ENCODE data around the gene CALU. TPM values are rescaled to one million over a fixed set of nuclear protein-coding genes. Genes with fewer than 3 reads are reported as not detected.
A peak's percentile ranks its signal among the peaks of the same experiment; 100 is the strongest.

The CALU gene
- total and polyA plus RNA-seq, 10 of the 15 experiments (the other 5 are each of a cell fraction or from before 2014, with no cell fraction given): 31.2 to 75.6 (median 42.1) TPM

GRCh38 chr7:128777156-128778123 is 38.3 kb downstream of the CALU start:
- ChIA-PET SMC1A (ENCODE audit: uncharacterized antibody, unreplicated experiment) (interaction anchor here (1.1 to 1.3 kb wide), 2 partner anchors 9 to 26 kb away, joined by 3 to 5 read pairs; no protein-coding TSS in a partner anchor), CTCF (interaction anchor here (1.2 kb wide), 1 partner anchor 10 kb away, joined by 3 read pairs; no protein-coding TSS in a partner anchor), RAD21 (ENCODE audit: unreplicated experiment) (no interaction called here), POLR2A (interaction anchor here (1.1 kb wide), 1 partner anchor 24 kb away, joined by 3 read pairs; no protein-coding TSS in a partner anchor)
- DNase-seq (ENCODE audit: low read depth, low spot score) (no peak), FAIRE-seq (no peak), ATAC-seq (no peak)
- intact Hi-C loops (cut with micrococcal nuclease; ENCODE audit: unreplicated experiment): no loop called here
- Histone ChIP-seq H4K20me1 (ENCODE audit: control insufficient read depth, insufficient read depth) (no peaks in the 10 kb centered on the region), H3K79me2 (ENCODE audit: control insufficient read depth, insufficient read depth, low read length) (no peaks in the 10 kb centered on the region), H3K36me3 (ENCODE audit: control insufficient read depth in 2 of 2, insufficient read depth in 2 of 2, low read length in 1 of 2) (peaks cover 0 to under 1% of the 10 kb centered on the region in 2 experiments; a peak in 2 of 4 replicates), H2AFZ (ENCODE audit: control insufficient read depth, low read depth, low read length) (no peak overlapping the region), H3K4me2 (ENCODE audit: control insufficient read depth, insufficient read depth) (no peak overlapping the region), H3K9me3 (replicated peaks; ENCODE audit: control insufficient read depth, insufficient read depth, low read length) (no peaks in the 10 kb centered on the region; the same call in 2 of the 3 replicates), H3K4me3 (no peak overlapping the region), H3K4me1 (ENCODE audit: control insufficient read depth, insufficient read depth, low read length) (no peaks in the 10 kb centered on the region), H3K27me3 (replicated peaks in 1 of 2; ENCODE audit: control insufficient read depth in 2 of 2, insufficient read depth in 2 of 2, low read length in 1 of 2) (no peaks in the 10 kb centered on the region), H3K9ac (ENCODE audit: control insufficient read depth, insufficient read depth, low read length) (no peak overlapping the region), H3K27ac (ENCODE audit: control insufficient read depth, insufficient read depth) (no peak overlapping the region)
- TF ChIP-seq MTA3 (IDR thresholded peaks at IDR 0.05; ENCODE audit: borderline replicate concordance, low read length) (no peak), JUNB (IDR thresholded peaks at IDR 0.05) (peak; percentile 42; the same call in 1 of the 2 replicates)
- BruUV-seq (replicated peaks): no TSS peak
- in situ Hi-C loops (cut with MboI): no loop called here
- WGBS (ENCODE audit: insufficient coverage, insufficient replicate concordance, low lambda C conversion rate, missing lambda C conversion rate): 18% methylated on average over 5 of the region's 5 CpGs

GRCh38 chr7:128778946-128779345 is 39.8 kb downstream of the CALU start:
- in situ Hi-C loops (cut with MboI): no loop called here
- POLR2A ChIA-PET: interaction anchor here (0.7 to 1.1 kb wide), 2 partner anchors 9 to 26 kb away, joined by 3 to 5 read pairs; no protein-coding TSS in a partner anchor
- Histone ChIP-seq H3K36me3 (ENCODE audit: control insufficient read depth in 2 of 2, insufficient read depth in 2 of 2, low read length in 1 of 2) (no peaks in the 10 kb centered on the region; a peak in 1 of 4 replicates), H3K4me3 (no peak overlapping the region), H3K27ac (ENCODE audit: control insufficient read depth, insufficient read depth) (no peak overlapping the region), H3K9me3 (replicated peaks; ENCODE audit: control insufficient read depth, insufficient read depth, low read length) (no peaks in the 10 kb centered on the region; the same call in 2 of the 3 replicates), H4K20me1 (ENCODE audit: control insufficient read depth, insufficient read depth) (no peaks in the 10 kb centered on the region), H2AFZ (ENCODE audit: control insufficient read depth, low read depth, low read length) (no peak overlapping the region), H3K9ac (ENCODE audit: control insufficient read depth, insufficient read depth, low read length) (no peak overlapping the region), H3K27me3 (replicated peaks in 1 of 2; ENCODE audit: control insufficient read depth in 2 of 2, insufficient read depth in 2 of 2, low read length in 1 of 2) (no peaks in the 10 kb centered on the region), H3K4me2 (ENCODE audit: control insufficient read depth, insufficient read depth) (no peak overlapping the region), H3K79me2 (ENCODE audit: control insufficient read depth, insufficient read depth, low read length) (no peaks in the 10 kb centered on the region), H3K4me1 (ENCODE audit: control insufficient read depth, insufficient read depth, low read length) (no peaks in the 10 kb centered on the region)
- no peak for FAIRE-seq
- intact Hi-C loops (cut with micrococcal nuclease; ENCODE audit: unreplicated experiment): no loop called here
- no peak for DNase-seq (ENCODE audit: low read depth, low spot score)
- SMC1A ChIA-PET (ENCODE audit: uncharacterized antibody, unreplicated experiment): interaction anchor here (1.1 kb wide), 1 partner anchor 28 kb away, joined by 3 read pairs; no protein-coding TSS in a partner anchor
- ATAC-seq: no peak
- CTCF ChIA-PET: no interaction called here
- WGBS (ENCODE audit: insufficient coverage, insufficient replicate concordance, low lambda C conversion rate, missing lambda C conversion rate): 87% methylated on average over 5 of the region's 5 CpGs
- no TSS peak for BruUV-seq (replicated peaks)
- RAD21 ChIA-PET (ENCODE audit: unreplicated experiment): no interaction called here
- no peak for TF ChIP-seq USF1 (IDR thresholded peaks at IDR 0.05; ENCODE audit: borderline replicate concordance, extremely low read length, insufficient read depth, low read depth, low read length)
- no peak for TF ChIP-seq GABPA (IDR thresholded peaks at IDR 0.05; ENCODE audit: low read depth)
- no peak for TF ChIP-seq NR2C2 (IDR thresholded peaks at IDR 0.05; ENCODE audit: borderline replicate concordance, control insufficient read depth, insufficient read length, low read depth)
- no peak for TF ChIP-seq MTA2 (IDR thresholded peaks at IDR 0.05; ENCODE audit: low read depth)
- no peak for TF ChIP-seq EZH2 (IDR thresholded peaks at IDR 0.05; ENCODE audit: borderline replicate concordance, control insufficient read depth, low read depth, low read length)
- no peak for TF ChIP-seq SRF (IDR thresholded peaks at IDR 0.05; ENCODE audit: low read depth in 2 of 2, low read length in 2 of 2)
- TF ChIP-seq NBN (IDR thresholded peaks at IDR 0.05): no peak
- no peak for TF ChIP-seq CEBPZ (IDR thresholded peaks at IDR 0.05; ENCODE audit: low read depth, low read length)
